GM21825 (cell line): Measurements from ENCODE around the gene CENPS.
"Not testable (repeated sequence)": the region's sequence is repeated elsewhere in the genome, so short reads cannot be mapped to it uniquely, and the experiment has no call there.

Experiments used
- ATAC-seq: cut with Tn5 transposase; IDR thresholded peaks from one replicate; pipeline ENCODE4 v1.9.1; 2021; ENCODE audit warnings: mild to moderate bottlenecking, moderate library complexity; ENCODE audit not compliant: unreplicated experiment

The CENPS gene

DNA sequence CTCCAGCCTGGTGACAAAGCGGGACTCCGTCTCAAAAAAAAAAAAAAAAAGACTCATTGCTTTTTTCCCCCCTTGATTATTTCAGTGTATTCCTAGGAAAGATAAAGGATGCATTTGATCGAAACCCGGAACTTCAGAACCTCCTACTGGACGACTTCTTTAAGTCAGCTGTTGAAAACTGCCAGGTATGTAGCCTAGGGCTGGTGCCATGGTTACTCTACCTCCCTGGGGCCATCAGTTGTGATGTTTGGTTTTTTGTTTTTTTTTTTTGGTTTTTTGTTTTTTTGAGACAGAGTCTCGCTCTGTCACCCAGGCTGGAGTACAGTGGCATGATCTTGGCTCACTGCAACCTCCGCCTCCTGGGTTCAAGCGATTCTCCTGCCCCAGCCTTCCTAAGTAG lies 11.5 kb upstream of the CENPS start:
- ATAC-seq = not testable (repeated sequence)

DNA sequence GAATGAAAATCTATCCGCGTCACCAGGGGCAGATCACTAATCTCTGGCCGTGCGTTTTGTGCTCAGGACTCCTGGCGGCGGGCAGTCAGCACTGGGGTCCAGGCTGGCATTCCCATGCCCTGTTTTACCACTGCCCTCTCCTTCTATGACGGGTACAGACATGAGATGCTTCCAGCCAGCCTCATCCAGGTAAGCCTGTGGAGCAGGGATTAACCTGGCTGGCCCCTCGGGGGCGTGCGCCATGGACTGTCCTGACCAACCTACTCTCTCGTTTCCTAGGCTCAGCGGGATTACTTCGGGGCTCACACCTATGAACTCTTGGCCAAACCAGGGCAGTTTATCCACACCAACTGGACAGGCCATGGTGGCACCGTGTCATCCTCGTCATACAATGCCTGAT lies 10.9 kb upstream of the CENPS start:
- ATAC-seq = no peak

DNA sequence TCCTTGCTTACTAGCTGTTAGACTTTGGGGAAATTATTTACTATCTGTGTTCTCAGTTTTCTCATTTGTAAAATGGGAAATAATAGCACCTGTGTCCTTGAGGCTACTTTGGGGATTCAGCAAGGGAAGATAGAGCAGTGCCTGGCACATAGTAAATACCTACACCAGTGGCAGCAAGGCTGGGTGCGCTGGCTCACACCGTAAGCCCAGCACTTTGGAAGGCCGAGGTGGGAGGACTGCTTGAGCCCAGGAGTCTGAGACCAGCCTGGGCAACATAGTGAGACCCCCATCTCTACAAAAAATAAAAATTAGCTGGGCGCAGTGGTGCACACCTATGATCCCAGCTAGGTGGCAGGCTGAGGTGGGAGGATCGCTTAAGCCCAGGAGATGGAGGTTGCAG lies 8.6 kb upstream of the CENPS start:
- no peak for ATAC-seq

DNA sequence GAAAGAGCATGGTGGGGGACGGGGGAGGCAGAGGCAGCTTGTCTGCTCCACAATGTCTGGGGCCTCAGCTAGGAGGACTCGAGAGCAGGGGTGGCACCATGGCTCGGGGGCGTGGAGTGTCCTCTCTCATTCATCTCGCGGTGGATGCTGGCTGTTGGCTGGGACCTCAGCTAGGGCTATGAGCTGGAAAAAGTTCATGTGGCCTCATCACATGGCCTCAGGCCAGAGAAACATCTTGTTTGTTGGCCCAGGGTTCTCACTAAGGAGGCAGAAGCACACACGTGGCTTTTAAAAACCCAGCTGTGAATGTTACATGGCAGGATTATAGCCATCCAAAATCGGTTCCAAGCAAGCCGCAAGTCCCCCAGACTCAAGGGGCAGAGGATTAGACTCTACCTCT lies 6.2 kb upstream of the CENPS start:
- ATAC-seq = no peak

DNA sequence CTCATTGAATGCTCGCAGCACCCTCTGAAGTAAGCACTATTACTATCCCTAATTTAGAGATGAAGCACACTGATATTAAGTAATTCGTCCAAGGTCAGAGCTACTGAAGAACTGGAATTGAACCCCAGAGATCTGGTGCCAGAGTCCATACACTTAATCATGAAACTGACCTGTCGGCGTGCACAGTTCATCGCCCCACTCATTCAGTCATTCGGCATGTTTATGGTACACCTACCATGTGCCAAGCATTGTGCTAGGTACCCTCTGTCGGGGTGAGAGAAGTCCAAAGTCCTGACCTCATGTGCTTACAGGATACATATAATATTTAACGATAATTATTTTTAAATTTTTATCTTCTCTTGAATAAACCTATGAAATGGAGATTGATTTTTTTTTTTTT lies 5.6 kb upstream of the CENPS start:
- no peak for ATAC-seq

DNA sequence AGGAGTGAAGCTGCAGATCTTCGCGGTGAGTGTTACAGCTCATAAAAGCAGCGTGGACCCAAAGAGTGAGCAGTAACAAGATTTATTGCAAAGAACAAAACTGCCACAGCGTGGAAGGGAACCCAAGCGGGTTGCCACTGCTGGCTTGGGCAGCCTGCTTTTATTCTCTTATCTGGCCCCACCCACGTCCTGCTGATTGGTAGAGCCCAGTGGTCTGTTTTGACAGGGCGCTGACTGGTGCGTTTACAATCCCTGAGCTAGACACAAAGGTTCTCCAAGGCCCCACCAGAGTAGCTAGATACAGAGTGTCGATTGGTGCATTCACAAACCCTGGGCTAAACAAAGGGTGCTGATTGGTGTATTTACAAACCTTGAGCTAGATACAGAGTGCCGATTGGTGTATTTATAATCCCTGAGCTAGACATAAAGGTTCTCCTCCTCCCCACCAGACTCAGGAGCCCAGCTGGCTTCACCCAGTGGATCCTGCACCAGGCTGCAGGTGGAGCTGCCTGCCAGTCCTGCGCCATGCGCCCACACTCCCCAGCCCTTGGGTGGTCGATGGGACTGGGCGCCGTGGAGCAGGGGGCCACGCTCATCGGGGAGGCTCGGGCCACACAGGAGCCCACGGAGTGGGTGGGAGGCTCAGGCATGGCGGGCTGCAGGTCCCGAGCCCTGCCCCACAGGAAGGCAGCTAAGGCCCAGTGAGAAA lies 4.3 kb upstream of the CENPS start:
- ATAC-seq = not testable (repeated sequence)

DNA sequence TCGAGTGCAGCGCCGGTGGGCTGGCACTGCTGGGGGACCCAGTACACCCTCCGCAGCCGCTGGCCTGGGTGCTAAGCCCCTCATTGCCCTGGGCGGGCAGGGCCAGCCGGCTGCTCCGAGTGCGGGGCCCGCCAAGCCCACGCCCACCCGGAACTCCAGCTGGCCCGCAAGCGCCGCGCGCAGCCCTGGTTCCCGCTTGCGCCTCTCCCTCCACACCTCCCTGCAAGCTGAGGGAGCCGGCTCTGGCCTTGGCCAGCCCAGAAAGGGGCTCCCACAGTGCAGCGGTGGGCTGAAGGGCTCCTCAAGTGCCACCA lies 3.7 kb upstream of the CENPS start:
- ATAC-seq = not testable (repeated sequence)

DNA sequence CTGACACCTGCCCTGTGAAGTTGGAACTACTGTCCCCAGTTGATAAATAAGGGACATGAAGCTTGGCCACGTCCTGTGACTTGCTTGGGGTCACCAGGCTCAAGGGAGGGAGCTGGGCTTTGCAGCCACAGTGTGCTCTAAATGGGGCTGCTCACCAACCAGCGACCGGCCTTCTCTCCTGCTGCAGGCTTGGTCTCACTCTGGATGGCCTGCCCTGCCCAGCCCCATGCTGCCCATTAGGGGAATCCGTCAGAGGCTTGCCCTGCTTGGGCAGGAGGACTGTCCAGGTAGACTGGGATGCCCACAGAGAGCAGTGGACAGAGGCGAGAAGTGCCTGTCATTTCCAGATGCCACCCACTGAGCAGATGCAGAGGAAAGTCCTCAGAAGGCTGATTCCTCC lies 1.2 kb upstream of the CENPS start:
- no peak for ATAC-seq

DNA sequence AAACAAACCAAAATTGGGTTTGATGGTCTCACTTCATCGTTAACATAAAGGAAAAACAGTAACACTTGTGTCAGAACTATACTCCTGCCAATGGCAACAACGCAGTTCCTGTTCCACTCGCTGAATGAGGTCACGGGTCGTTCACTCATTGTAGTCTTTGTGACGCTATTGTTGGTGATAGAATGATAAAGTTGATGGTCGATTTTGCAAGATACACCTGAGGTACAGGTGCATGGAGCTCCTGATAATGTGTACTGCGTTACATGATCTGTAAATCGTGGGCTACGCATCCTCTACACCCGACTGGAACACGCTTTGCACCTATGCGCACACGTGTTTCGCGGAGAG lies 391 bp upstream of the CENPS start:
- no peak for ATAC-seq

DNA sequence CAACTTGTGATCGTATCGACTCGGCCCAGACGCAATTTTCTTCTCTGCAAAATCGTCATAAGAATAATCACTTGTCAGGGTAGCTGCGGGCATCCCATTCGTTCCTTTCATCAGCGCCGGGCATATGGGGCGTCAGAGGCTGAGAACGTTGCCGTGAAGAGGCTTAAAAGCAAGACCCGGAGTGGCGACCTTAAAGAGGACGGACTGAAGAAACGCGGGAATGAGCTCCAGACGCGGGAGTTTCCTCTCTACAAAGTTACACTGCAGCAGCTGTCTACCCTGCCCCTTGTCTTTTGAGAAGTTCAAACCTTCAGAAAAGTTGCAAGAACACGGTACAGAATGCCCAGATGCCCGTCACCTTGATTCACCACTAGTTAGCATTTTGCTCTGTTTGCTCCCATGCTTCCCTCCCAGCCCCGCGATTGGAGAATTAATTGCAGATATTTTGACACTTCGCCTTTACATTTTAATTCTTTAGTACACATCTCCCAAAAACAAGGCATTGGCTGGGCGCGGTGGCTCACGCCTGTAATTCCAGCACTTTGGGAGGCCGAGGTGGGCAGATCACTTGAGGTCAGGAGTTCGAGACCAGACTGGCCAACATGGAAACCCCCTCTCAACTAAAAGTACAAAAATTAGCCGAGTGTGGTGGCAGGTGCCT lies 967 bp downstream of the CENPS start:
- ATAC-seq = no peak

DNA sequence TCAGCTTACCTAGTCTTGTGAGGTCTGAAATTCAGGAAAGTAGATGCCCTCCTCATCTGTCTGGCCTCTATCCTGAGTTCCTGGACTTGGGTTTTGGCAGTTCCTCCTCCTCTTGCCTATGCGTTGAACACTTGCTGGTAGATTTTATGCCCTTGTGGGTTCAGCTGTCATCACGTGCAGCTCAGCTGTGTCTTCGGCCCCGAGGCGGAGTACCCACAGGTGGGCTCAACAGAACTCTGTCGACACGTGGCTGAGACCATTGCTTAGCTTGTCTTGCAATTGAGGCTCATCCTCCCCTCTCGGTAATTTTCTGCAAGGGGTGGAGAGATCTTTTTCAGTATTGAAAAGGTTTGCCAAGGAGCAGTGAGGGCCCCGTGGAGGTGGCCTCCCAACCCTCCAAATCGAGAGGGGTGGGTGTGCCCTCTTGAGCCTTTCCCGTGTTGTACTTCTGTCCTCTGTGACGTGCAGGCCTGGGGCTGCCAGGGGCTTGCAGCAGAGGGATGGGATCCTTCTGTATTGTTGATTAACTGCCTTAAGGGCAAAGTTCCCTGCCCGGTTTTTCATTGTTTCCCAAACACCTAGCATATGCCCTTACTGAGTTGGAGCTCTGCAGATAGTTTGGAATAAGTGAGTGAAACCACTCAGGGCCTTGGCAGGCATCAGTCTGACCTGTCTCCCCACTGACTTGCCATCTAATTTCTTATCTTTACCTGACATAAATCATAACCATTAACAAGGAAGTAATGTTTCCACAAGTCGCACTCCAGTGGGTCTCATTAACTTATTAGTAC lies 2.9 kb downstream of the CENPS start:
- ATAC-seq = no peak

DNA sequence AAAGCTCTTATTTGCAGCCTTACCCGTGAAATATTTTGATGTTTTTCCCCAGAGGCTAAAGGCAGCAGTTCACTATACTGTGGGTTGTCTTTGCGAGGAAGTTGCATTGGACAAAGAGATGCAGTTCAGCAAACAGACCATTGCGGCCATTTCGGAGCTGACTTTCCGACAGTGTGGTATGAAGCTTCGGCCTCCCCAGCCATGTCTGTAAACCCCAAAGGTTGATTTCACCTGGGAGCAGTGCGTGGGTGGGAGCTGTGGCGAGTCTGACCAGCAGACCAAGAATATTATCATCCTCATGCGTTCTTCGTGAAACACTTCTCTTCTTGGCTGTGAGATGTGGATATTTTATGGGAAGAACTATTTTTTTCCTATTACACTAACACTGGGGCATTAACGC lies 3.6 kb downstream of the CENPS start:
- no peak for ATAC-seq

DNA sequence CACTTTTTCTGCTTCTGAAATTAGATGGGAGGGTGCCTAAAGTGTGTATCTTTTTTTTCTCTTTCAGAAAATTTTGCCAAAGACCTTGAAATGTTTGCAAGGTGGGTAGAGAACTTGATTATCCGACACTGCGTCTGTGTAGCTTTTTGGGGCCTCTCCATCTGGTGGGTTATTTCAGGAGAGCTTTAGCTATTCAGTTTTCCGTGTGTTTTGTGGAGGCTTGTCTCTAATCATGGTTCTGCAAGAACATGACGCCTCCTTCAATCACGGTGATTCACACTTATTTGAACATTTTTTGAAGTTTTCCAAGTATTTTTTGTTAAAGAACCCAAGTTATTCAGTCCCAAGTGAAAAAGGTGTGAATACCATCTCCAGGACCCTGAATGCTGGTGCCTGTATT lies 4.4 kb downstream of the CENPS start:
- ATAC-seq = no peak

DNA sequence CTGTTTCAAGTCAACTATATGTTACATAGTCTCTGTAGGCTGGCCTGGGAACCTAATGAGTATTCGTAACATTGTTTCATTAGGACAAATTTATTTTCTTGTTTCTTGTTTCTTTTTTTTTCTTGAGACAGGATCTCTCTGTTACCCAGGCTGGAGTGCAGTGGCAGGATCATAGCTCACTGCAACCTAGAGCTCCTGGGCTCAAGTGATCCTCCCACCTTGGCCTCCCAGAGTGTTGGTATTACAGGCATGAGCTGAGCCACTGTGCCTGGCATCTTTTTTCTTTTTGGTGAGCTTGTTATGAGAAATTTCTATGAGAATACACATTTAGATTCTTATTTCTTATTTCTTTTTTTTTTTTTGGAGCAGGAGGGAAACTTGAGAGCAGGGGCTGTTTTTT lies 6.8 kb downstream of the CENPS start:
- ATAC-seq = no peak

DNA sequence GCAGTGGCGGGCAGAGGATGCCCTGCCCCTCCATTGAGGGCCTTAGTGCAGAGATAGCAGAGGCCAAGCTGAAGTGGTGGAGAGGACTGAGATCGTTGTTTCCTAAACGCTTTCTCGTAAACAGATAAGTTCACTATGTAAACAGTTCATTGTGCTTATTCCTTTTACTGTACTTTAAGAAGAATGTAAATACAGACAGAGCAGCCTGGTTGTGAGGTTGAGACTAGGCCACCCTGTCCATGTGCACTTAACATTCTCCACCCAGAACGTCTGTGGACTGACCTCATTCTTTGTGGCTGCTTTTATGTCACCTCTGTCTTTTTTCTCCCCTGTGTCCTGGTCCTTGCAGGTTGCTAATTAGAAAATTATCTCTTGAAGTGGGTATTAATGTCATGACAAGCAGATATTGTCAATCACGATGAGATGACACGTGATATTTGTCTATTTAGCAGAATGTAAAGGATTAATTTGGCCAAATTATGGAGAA lies 8.5 kb downstream of the CENPS start:
- no peak for ATAC-seq

DNA sequence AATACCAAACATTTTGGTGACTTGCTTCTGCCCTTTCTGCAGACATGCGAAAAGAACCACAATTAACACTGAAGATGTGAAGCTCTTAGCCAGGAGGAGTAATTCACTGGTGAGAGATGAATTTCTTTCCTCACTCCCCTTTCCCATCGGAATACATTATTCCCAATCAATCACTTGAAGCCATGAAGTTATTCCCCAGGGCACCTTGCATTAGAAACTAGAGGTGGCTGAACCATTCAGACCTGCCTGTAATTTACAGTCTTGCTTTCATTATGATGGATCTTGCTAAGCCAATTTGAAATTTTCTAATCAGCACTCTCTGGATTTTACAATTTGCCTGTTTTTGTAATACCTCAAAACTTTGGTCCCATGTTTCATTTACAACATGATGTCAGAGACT lies 10.1 kb downstream of the CENPS start:
- ATAC-seq = no peak

DNA sequence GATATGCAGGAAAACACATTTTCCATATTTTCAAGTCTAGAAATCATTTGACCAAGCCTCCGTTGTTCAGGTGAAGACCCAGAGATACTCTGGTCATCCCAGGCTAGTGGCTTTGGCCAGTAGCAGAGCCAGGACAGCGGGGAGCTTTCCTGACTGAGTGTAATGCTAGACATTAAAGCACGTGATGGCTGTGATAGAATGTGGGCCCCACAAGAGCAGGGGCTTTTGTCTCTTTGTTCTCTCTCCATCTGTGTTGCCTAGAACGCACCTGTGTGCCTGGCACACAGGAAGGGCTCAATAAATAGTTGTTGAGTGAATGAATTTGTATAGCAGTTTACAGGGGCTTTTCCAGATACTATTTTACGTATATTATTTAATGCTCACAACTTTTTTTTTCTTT lies 10.6 kb downstream of the CENPS start:
- no peak for ATAC-seq

DNA sequence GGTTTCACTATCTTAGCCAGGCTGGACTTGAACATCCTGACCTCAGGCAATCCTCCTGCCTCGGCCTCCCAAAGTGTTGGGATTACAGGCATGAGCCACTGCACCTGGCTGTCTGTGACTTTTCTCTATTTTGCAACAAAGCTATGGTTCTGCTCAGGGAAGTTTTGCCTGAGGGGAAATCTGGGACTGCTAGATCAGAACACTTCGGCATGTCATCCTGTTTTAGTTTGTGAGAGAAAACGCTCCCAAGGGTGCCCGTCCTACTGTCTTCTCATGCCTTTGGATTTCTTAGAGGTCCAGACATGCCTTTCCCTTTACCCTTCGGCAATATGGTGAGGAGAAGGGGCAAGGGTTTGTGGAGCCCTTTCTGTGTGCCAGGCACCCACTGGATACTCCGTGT lies 14.0 kb downstream of the CENPS start:
- ATAC-seq = no peak

DNA sequence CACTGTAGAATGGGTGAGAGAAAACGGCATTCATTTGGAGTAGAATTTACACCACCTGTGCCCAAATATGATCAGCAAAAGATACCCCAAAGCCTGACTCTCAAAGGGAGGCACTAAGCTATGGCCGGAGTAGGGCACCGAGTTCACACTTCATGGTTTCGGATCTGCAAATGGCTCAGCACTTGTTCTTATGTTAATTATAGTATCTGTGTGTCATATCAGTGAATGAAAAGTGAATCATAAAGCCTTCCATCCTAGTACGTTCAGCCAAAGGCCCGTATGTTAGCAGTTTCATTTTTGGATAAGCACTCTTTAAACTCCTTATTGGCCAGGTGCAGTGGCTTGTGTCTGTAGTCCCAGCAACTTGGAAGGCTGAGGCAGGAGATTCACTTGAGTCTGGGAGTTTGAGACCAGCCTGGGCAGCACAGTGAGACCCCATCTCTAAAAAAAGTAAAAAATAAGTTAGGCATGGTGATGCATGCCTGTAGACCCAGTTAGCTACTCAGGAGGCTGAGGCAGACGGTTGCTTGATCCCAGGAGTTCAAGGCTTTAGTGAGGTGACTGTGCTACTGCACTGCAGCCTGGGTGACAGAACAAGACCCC lies 14.7 kb downstream of the CENPS start:
- no peak for ATAC-seq

DNA sequence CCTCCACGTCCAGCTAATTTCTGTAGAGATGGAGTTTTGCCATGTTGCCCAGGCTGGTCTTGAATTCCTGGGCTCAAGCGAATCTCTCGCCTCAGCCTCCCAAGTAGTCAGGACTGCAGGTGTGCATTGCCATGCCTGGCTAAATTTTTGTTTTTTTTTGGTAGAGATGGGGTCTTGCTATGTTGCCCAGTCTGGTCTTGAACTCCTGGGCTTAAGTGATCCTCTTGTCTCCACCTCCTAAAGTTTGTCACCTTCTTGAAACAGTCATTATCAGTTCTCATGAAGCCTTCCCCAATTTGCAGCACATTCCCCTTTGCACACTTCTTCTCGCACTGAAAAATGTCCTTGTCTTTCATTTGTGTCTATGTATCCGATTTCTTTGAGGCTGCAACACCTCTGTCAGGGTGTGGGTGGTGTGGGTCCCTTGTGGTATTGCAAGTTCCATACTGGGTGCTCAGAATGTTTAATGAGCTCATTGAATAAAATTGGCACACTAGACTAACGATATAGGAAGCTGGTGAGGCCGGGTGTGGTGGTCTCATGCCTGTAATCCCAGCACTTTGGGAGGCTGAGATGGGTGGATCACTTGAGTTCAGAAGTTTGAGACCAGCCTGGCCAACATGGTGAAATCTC lies 16.7 kb downstream of the CENPS start:
- ATAC-seq = no peak

DNA sequence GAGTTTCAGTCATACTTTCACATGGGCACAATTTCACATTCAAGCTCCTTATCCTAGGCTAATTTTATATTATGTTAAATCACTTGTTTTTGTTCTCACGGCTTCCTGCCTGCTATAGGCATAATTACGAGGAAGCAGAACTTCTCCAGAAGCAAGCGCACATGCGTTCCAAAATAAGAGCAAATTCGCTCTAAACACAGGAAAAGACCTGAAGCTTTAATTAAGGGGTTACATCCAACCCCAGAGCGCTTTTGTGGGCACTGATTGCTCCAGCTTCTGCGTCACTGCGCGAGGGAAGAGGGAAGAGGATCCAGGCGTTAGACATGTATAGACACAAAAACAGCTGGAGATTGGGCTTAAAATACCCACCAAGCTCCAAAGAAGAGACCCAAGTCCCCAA lies 19.5 kb downstream of the CENPS start, which contains the start of gene CORT:
Gene CORT (plus strand): TSS at position 281 of the 400 bp plus-strand sequence. CDS start 193 bp downstream, outside the sequence.
- no peak for ATAC-seq
